Transverse colon (tissue), 4 donors: Measurements from ENCODE around the gene TMEM132D. TPM values are rescaled to one million over a fixed set of nuclear protein-coding genes. Genes with fewer than 3 reads are reported as not detected.

Experiments used
- DNase-seq: peaks from one replicate; pipeline ENCODE4 v3.0.0-alpha.2; 2019
- H3K27ac ChIP-seq, 4 donors: fragments of 200-600 bp; sonication (generic); 2 replicates each; pipeline ENCODE4 v1.5.1; 2016 to 2018; ENCODE audit warnings: inconsistent platforms in 4 of 4
- H3K27me3 ChIP-seq: fragments of 200-600 bp; sonication (generic); 2 replicates; pipeline ENCODE4 v1.5.1; 2017; ENCODE audit warnings: inconsistent platforms
- H3K36me3 ChIP-seq, 4 donors: fragments of 200-600 bp; sonication (generic); 2 replicates each; pipeline ENCODE4 v1.5.1; 2017 to 2019; ENCODE audit warnings: inconsistent platforms in 4 of 4
- H3K4me1 ChIP-seq, 4 donors: fragments of 200-600 bp; sonication (generic); 2 replicates each; pipeline ENCODE4 v1.5.1; 2017 to 2020; ENCODE audit warnings: inconsistent platforms in 4 of 4
- H3K4me3 ChIP-seq, 4 donors: fragments of 200-600 bp; sonication (generic); 1 replicate in 1 of 4; 2 replicates in 3 of 4; pipeline versions ENCODE4 v1.5.1 to v1.6.1; 2017 to 2019; ENCODE audit warnings: inconsistent platforms in 4 of 4
- H3K9me3 ChIP-seq, 2 donors: fragments of 200-600 bp; sonication (generic); 2 replicates each; pipeline ENCODE4 v1.5.1; 2017 to 2019; ENCODE audit warnings: inconsistent platforms in 2 of 2
- EP300 ChIP-seq: sonication (generic); formaldehyde crosslinking; IDR thresholded peaks from one replicate; pipeline ENCODE4 v1.6.1; 2017; ENCODE audit warnings: antibody characterized with exemption, low read depth
- POLR2A ChIP-seq: fragments of 450-650 bp; IDR thresholded peaks from one replicate; pipeline ENCODE4 v1.6.1; 2016; ENCODE audit warnings: antibody characterized with exemption, mild to moderate bottlenecking, moderate library complexity
- POLR2AphosphoS5 ChIP-seq, 3 donors: sonication (generic); formaldehyde crosslinking; IDR thresholded peaks; one replicate each; pipeline ENCODE4 v1.6.1; 2016; ENCODE audit warnings: antibody characterized with exemption in 3 of 3
- WGBS, 2 donors: methylation state at CpG; one replicate each; pipeline ENCODE4 v1.1.5; 2018; ENCODE audit warnings: low coverage in 1 of 2; 5-methylcytosine and 5-hydroxymethylcytosine counted together
- in situ Hi-C, 4 donors: fragments of 200-750 bp; cut with MboI; loops; one replicate each; pipeline versions ENCODE4 v1.15.0 to v1.15.1; 2017; ENCODE audit warnings: low sequenced_read_pairs in 3 of 4, low pct_ligation_motif_present in 1 of 4, low pct_unique_long_range_greater_than_20kb in 1 of 4
- intact Hi-C: fragments of 100-400 bp; cut with DNase I; formaldehyde crosslinking; loops from one replicate; pipeline ENCODE4 v1.15.1; 2023; ENCODE audit warnings: low total_unique reads
- total RNA-seq, 4 donors: library from RNA; depleted of rRNA; stranded (reverse); fragments of >200 nt; gene quantifications; one replicate each; pipeline ENCODE4 v1.1.0, GENCODE V29; 2016
- TF ChIP-seq, protein P1 (sequence below), 5 experiments: fragments of 200-600 bp in 3 of 5; fragments of 450-650 bp in 2 of 5; sonication (generic) in 3 of 5; IDR thresholded peaks; 1 replicate in 2 of 5; 2 replicates in 3 of 5; pipeline ENCODE4 v1.5.1; 2016 to 2017; ENCODE audit warnings: antibody characterized with exemption in 5 of 5, inconsistent platforms in 3 of 5, mild to moderate bottlenecking in 2 of 5, moderate library complexity in 1 of 5

Gene TMEM132D
- total RNA-seq, 4 donors from 2014 or later = 0.48 to 0.55 TPM; not detected in 2

DNA sequence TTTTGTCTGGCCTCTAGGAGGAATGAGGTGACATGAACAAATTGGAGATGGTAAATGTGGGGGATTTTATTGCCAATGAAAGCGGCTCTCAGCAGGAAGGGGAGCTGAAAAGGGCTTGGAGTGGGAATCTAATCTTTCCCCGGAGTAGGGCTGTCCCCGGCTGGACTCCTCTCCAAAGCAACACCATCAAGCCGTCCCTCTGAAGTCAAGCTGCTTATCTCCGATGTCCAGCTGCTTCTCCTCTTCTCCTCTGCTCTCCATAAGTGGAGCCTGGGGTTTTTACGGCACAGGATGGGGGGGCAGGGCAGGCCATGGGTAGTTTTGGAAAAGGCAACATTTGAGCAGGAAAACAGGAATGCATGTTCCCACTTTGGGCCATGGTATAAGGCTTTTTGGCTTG, 113.5 kb downstream of the TMEM132D start:
- intact Hi-C loops = no loop called here
- no peaks in the 10 kb centered on the region for H3K27me3 ChIP-seq
- WGBS, 2 donors = 44 to 80% methylated on average over 1 to 6 of the region's 6 CpGs
- in situ Hi-C loops = no loop called here
- no peaks in the 10 kb centered on the region for H3K4me1 ChIP-seq
- no peaks in the 10 kb centered on the region for H3K36me3 ChIP-seq
- no peak for DNase-seq
- H3K27ac ChIP-seq = no peak overlapping the region
- no peaks in the 10 kb centered on the region for H3K9me3 ChIP-seq
- H3K4me3 ChIP-seq = no peak overlapping the region
- no peak for TF ChIP-seq POLR2A
- TF ChIP-seq EP300 = no peak
- TF ChIP-seq POLR2AphosphoS5 (IDR thresholded peaks at IDR 0.05) = no peak
- TF ChIP-seq, protein P1, sequence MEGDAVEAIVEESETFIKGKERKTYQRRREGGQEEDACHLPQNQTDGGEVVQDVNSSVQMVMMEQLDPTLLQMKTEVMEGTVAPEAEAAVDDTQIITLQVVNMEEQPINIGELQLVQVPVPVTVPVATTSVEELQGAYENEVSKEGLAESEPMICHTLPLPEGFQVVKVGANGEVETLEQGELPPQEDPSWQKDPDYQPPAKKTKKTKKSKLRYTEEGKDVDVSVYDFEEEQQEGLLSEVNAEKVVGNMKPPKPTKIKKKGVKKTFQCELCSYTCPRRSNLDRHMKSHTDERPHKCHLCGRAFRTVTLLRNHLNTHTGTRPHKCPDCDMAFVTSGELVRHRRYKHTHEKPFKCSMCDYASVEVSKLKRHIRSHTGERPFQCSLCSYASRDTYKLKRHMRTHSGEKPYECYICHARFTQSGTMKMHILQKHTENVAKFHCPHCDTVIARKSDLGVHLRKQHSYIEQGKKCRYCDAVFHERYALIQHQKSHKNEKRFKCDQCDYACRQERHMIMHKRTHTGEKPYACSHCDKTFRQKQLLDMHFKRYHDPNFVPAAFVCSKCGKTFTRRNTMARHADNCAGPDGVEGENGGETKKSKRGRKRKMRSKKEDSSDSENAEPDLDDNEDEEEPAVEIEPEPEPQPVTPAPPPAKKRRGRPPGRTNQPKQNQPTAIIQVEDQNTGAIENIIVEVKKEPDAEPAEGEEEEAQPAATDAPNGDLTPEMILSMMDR (IDR thresholded peaks at IDR 0.05) = no peak

GRCh38 chr12:129789921-129790320, 113.9 kb downstream of the TMEM132D start:
- in situ Hi-C loops (no loop called here), intact Hi-C loops (no loop called here)
- Histone ChIP-seq H3K27me3 (no peaks in the 10 kb centered on the region), H3K36me3 (no peaks in the 10 kb centered on the region), H3K4me3 (no peak overlapping the region), H3K27ac (no peak overlapping the region), H3K9me3 (no peaks in the 10 kb centered on the region), H3K4me1 (no peaks in the 10 kb centered on the region)
- 89% methylated on average over 14 of the region's 14 CpGs; no CpG with 5 or more reads in 1 of the 2 donors for WGBS, 2 donors
- TF ChIP-seq POLR2A = no peak
- no peak for TF ChIP-seq EP300
- TF ChIP-seq POLR2AphosphoS5 (IDR thresholded peaks at IDR 0.05) = no peak
- TF ChIP-seq, protein P1 (IDR thresholded peaks at IDR 0.05) = no peak
- no peak for DNase-seq

DNA sequence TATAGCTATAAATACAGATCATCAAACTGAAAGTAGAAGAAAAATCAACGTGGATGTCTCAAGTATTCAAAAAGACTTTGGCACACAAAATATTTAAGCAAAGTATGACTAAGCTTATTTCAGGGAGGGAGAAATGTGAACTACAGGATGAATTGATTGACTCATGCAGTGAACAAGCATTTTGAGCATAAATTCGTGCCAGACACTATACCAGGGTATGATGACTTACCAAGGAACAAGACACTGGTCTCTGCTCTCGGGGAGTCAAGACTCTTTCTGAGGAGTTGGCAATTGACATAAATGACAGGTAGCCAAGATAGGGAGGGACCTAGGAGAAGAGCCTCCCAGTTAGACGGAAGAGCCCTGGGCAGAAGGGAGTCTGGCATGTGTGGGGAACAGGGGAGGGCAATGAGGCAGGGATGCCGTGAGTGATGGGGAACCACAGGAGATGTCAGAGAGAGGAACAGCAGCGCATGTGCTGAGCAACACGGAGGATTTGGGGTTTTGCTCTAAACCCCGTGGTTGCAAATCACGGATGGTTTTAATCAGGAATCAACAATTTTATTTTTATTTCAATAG, 115.2 kb downstream of the TMEM132D start:
- Histone ChIP-seq H3K27me3 (no peaks in the 10 kb centered on the region), H3K4me1 (no peaks in the 10 kb centered on the region), H3K4me3 (no peak overlapping the region), H3K27ac (no peak overlapping the region), H3K9me3 (no peaks in the 10 kb centered on the region), H3K36me3 (no peaks in the 10 kb centered on the region)
- intact Hi-C loops (no loop called here), in situ Hi-C loops (no loop called here)
- TF ChIP-seq, protein P1 (IDR thresholded peaks at IDR 0.05) = no peak
- TF ChIP-seq POLR2A (no peak), POLR2AphosphoS5 (IDR thresholded peaks at IDR 0.05) (no peak), EP300 (no peak)
- DNase-seq = no peak
- WGBS, 2 donors = 77 to 85% methylated on average over 8 to 9 of the region's 9 CpGs

- intact Hi-C loops = no loop called here
- in situ Hi-C loops = no loop called here
- no peaks in the 10 kb centered on the region for H3K9me3 ChIP-seq
Observed at GRCh38 chr12:129779989-129780388, 123.8 kb downstream of the TMEM132D start.

More at GRCh38 chr12:129779989-129780388, 123.8 kb downstream of the TMEM132D start:
- no peaks in the 10 kb centered on the region for H3K4me1 ChIP-seq
- no peak for DNase-seq
- WGBS, 2 donors = 72 to 89% methylated on average over 11 to 12 of the region's 12 CpGs
- H3K27me3 ChIP-seq = no peaks in the 10 kb centered on the region
- no peak overlapping the region for H3K4me3 ChIP-seq
- H3K27ac ChIP-seq = no peak overlapping the region
- TF ChIP-seq, protein P1 (IDR thresholded peaks at IDR 0.05) = no peak
- TF ChIP-seq POLR2AphosphoS5 (IDR thresholded peaks at IDR 0.05) (no peak), EP300 (no peak)
- no peaks in the 10 kb centered on the region for H3K36me3 ChIP-seq
